DND-41 (cell line): ENCODE measurements around the gene RSPH3.

Experiments used
- ATAC-seq: fragments of 200-7000 bp; cut with Tn5 transposase; 3 replicates; pipeline ENCODE4 v1.9.1; 2021; ENCODE audit warnings: low read depth; ENCODE audit not compliant: insufficient read depth
- DNase-seq: peaks from one replicate; pipeline ENCODE4 v3.0.0-alpha.2; 2020
- H2AFZ ChIP-seq: 2 replicates; pipeline ENCODE4 v1.6.0; 2012; ENCODE audit warnings: low read depth, low read length
- H3K27ac ChIP-seq: 2 replicates; pipeline ENCODE4 v1.5.1; 2012; ENCODE audit warnings: low read length, inconsistent platforms
- H3K27me3 ChIP-seq: fragments of 200-600 bp; sonication (generic); 2 replicates; pipeline ENCODE4 v1.6.0; 2012; ENCODE audit warnings: low read length, mild to moderate bottlenecking, inconsistent platforms; ENCODE audit not compliant: insufficient read depth, poor library complexity
- H3K36me3 ChIP-seq: 2 replicates; pipeline ENCODE4 v1.5.1; 2012; ENCODE audit warnings: low read length, inconsistent platforms; ENCODE audit not compliant: insufficient read depth
- H3K4me1 ChIP-seq: 2 replicates; pipeline ENCODE4 v1.5.1; 2012; ENCODE audit warnings: mild to moderate bottlenecking, low read length; ENCODE audit not compliant: insufficient read depth
- H3K4me2 ChIP-seq: 2 replicates; pipeline ENCODE4 v1.6.0; 2012; ENCODE audit warnings: mild to moderate bottlenecking, moderate library complexity, low read length, inconsistent platforms; ENCODE audit not compliant: insufficient read depth
- H3K4me3 ChIP-seq, 2 experiments: fragments of 200-600 bp in 1 of 2; shearing (Covaris generic) in 1 of 2; 2 replicates each; pipeline ENCODE4 v1.5.1; 2012 to 2016; ENCODE audit warnings: inconsistent platforms in 2 of 2, low read length in 2 of 2, mild to moderate bottlenecking in 2 of 2, low read depth in 1 of 2, moderate library complexity in 1 of 2
- H3K79me2 ChIP-seq: 2 replicates; pipeline ENCODE4 v1.6.0; 2012; ENCODE audit warnings: low read length, inconsistent platforms; ENCODE audit not compliant: insufficient read depth
- H3K9ac ChIP-seq: 2 replicates; pipeline ENCODE4 v1.6.0; 2012; ENCODE audit warnings: low read depth, mild to moderate bottlenecking, inconsistent platforms, low read length, moderate library complexity
- H3K9me3 ChIP-seq: 2 replicates; pipeline ENCODE4 v1.5.1; 2012; ENCODE audit warnings: low read length, moderate library complexity, mild to moderate bottlenecking, inconsistent platforms; ENCODE audit not compliant: insufficient read depth, severe bottlenecking
- H4K20me1 ChIP-seq: 2 replicates; pipeline ENCODE4 v1.6.0; 2012; ENCODE audit warnings: low read length; ENCODE audit not compliant: insufficient read depth
- CTCF ChIP-seq: IDR thresholded peaks from 2 replicates; pipeline ENCODE4 v1.5.1; 2012; ENCODE audit warnings: borderline replicate concordance, low read length, moderate library complexity, mild to moderate bottlenecking; ENCODE audit not compliant: poor library complexity, severe bottlenecking; ENCODE audit errors: extremely low read depth
- EZH2 ChIP-seq: IDR thresholded peaks from 3 replicates; pipeline ENCODE4 v1.6.1; 2012; ENCODE audit warnings: borderline replicate concordance, low read depth, mild to moderate bottlenecking, moderate library complexity, low read length, inconsistent platforms; ENCODE audit not compliant: severe bottlenecking

RSPH3 gene

GRCh38 chr6:158941246-158941645 is 58.8 kb downstream of the RSPH3 start:
- H3K79me2 ChIP-seq, result no peaks in the 10 kb centered on the region
- no peak overlapping the region for H3K27ac ChIP-seq
- no peaks in the 10 kb centered on the region for H3K27me3 ChIP-seq
- H3K4me1 ChIP-seq, result no peaks in the 10 kb centered on the region
- no peak overlapping the region for H2AFZ ChIP-seq
- DNase-seq, result no peak
- no peaks in the 10 kb centered on the region for H4K20me1 ChIP-seq
- H3K36me3 ChIP-seq, result no peaks in the 10 kb centered on the region
- no peaks in the 10 kb centered on the region for H3K9me3 ChIP-seq
- no peak overlapping the region for H3K4me2 ChIP-seq
- H3K9ac ChIP-seq, result no peak overlapping the region
- TF ChIP-seq CTCF, result no peak
- TF ChIP-seq EZH2, result no peak
- H3K4me3 ChIP-seq, result no peak overlapping the region
- no peak for ATAC-seq

- Histone ChIP-seq H3K4me3 (no peak overlapping the region), H3K27me3 (no peaks in the 10 kb centered on the region), H3K79me2 (no peaks in the 10 kb centered on the region), H3K9ac (no peak overlapping the region), H2AFZ (no peak overlapping the region), H3K36me3 (no peaks in the 10 kb centered on the region), H3K4me1 (no peaks in the 10 kb centered on the region), H3K4me2 (no peak overlapping the region), H3K9me3 (no peaks in the 10 kb centered on the region), H3K27ac (no peak overlapping the region), H4K20me1 (no peaks in the 10 kb centered on the region)
- DNase-seq (no peak), ATAC-seq (no peak)
- no peak for TF ChIP-seq EZH2
- TF ChIP-seq CTCF, result no peak
These were observed 60.5 kb downstream of the RSPH3 start for GRCh38 chr6:158939255-158940159.

GRCh38 chr6:158938811-158939254 is 61.2 kb downstream of the RSPH3 start:
- ATAC-seq, result no peak
- no peak overlapping the region for H3K4me2 ChIP-seq
- H3K4me3 ChIP-seq, result no peak overlapping the region

More at GRCh38 chr6:158938811-158939254, 61.2 kb downstream of the RSPH3 start:
- Histone ChIP-seq H3K27me3 (no peaks in the 10 kb centered on the region), H3K9me3 (no peaks in the 10 kb centered on the region), H3K79me2 (no peaks in the 10 kb centered on the region), H3K4me1 (no peaks in the 10 kb centered on the region), H4K20me1 (no peaks in the 10 kb centered on the region), H2AFZ (no peak overlapping the region), H3K36me3 (no peaks in the 10 kb centered on the region), H3K27ac (no peak overlapping the region), H3K9ac (no peak overlapping the region)
- DNase-seq, result no peak
- TF ChIP-seq CTCF, result no peak
- TF ChIP-seq EZH2, result no peak
